PFSK-1 (cell line): Measurements from ENCODE around the gene MRPS15.

Experiments
- FOXP2 ChIP-seq: optimal IDR thresholded peaks from 2 replicates; pipeline ENCODE3; 2011; ENCODE audit warnings: borderline replicate concordance, control low read depth, inconsistent platforms; ENCODE audit not compliant: insufficient read depth; ENCODE audit errors: extremely low read length, extremely low read depth
- POLR2AphosphoS5 ChIP-seq: IDR thresholded peaks from 2 replicates; pipeline ENCODE4 v1.6.1; 2012; ENCODE audit warnings: low read depth, mild to moderate bottlenecking, control low read depth, low read length, moderate library complexity
- SIN3A ChIP-seq: IDR thresholded peaks from 2 replicates; pipeline ENCODE4 v1.6.1; 2012; ENCODE audit warnings: mild to moderate bottlenecking, low read length, moderate library complexity, borderline replicate concordance; ENCODE audit not compliant: insufficient read depth
- TAF1 ChIP-seq: IDR thresholded peaks from 2 replicates; pipeline ENCODE4 v1.6.1; 2012; ENCODE audit warnings: low read length, control low read depth, borderline replicate concordance; ENCODE audit not compliant: insufficient read depth

GRCh38 chr1:36432616-36433015 lies 31.6 kb downstream of the MRPS15 start:
- TF ChIP-seq POLR2AphosphoS5 (no peak), TAF1 (no peak), SIN3A (no peak), FOXP2 (no peak)
